Skeletal muscle tissue (tissue), 4 donors: ENCODE data around the gene IL1RAP. TPM values are rescaled to one million over a fixed set of nuclear protein-coding genes. Genes with fewer than 3 reads are reported as not detected.
"Not testable (repeated sequence)": the region's sequence is repeated elsewhere in the genome, so short reads cannot be mapped to it uniquely, and the experiment has no call there.

ENCODE experiments used
- H3K27ac ChIP-seq: one replicate; pipeline ENCODE4 v1.7.0; 2013; ENCODE audit warnings: mild to moderate bottlenecking, low read depth, low read length, inconsistent platforms
- H3K27me3 ChIP-seq, 3 donors: one replicate each; pipeline ENCODE4 v1.7.0; 2013; ENCODE audit warnings: low read length in 3 of 3; ENCODE audit not compliant: control insufficient read depth in 3 of 3, insufficient read depth in 3 of 3
- H3K36me3 ChIP-seq, 3 donors: one replicate each; pipeline ENCODE4 v1.7.0; 2013; ENCODE audit warnings: low read length in 3 of 3; ENCODE audit not compliant: control insufficient read depth in 3 of 3, insufficient read depth in 3 of 3
- H3K4me1 ChIP-seq, 3 donors: one replicate each; pipeline ENCODE4 v1.7.0; 2013; ENCODE audit warnings: low read length in 3 of 3, mild to moderate bottlenecking in 3 of 3; ENCODE audit not compliant: control insufficient read depth in 3 of 3, insufficient read depth in 3 of 3
- H3K4me3 ChIP-seq, 3 donors: one replicate each; pipeline ENCODE4 v1.7.0; 2013; ENCODE audit warnings: low read length in 3 of 3
- H3K9ac ChIP-seq, 3 donors: one replicate each; pipeline ENCODE4 v1.7.0; 2013; ENCODE audit warnings: low read length in 3 of 3, mild to moderate bottlenecking in 3 of 3, moderate library complexity in 2 of 3, low read depth in 1 of 3
- H3K9me3 ChIP-seq, 3 donors: one replicate each; pipeline ENCODE4 v1.7.0; 2013; ENCODE audit warnings: low read length in 3 of 3; ENCODE audit not compliant: control insufficient read depth in 3 of 3
- total RNA-seq: library from RNA; depleted of rRNA; stranded (reverse); fragments of >200 nt; gene quantifications from one replicate; pipeline ENCODE4 v1.2.3, GENCODE V29; 2014
- donor health status: Osteomylitis.

The IL1RAP gene
- total RNA-seq, 1 donor from 2014 or later: 10.4 TPM

GRCh38 chr3:190671658-190672057, 157.8 kb downstream of the IL1RAP start:
- Histone ChIP-seq H3K27me3 (no peaks in the 10 kb centered on the region), H3K36me3 (no peaks in the 10 kb centered on the region), H3K9me3 (no peaks in the 10 kb centered on the region), H3K4me1 (no peaks in the 10 kb centered on the region), H3K9ac (no peak overlapping the region), H3K4me3 (no peak overlapping the region), H3K27ac (no peak overlapping the region)

GRCh38 chr3:190673148-190673547, 159.3 kb downstream of the IL1RAP start:
- Histone ChIP-seq H3K36me3 (no peaks in the 10 kb centered on the region), H3K9ac (no peak overlapping the region), H3K9me3 (no peaks in the 10 kb centered on the region), H3K4me3 (no peak overlapping the region), H3K27me3 (no peaks in the 10 kb centered on the region), H3K4me1 (no peaks in the 10 kb centered on the region), H3K27ac (no peak overlapping the region)

- no peaks in the 10 kb centered on the region for H3K9me3 ChIP-seq
- no peaks in the 10 kb centered on the region for H3K36me3 ChIP-seq
- H3K27me3 ChIP-seq: no peaks in the 10 kb centered on the region
- H3K27ac ChIP-seq: no peak overlapping the region
- no peak overlapping the region for H3K4me3 ChIP-seq
- H3K9ac ChIP-seq: no peak overlapping the region
- H3K4me1 ChIP-seq: no peaks in the 10 kb centered on the region
Measured at GRCh38 chr3:190676481-190676880, 162.6 kb downstream of the IL1RAP start.

- Histone ChIP-seq H3K36me3 (no peaks in the 10 kb centered on the region), H3K27me3 (no peaks in the 10 kb centered on the region), H3K9ac (no peak overlapping the region), H3K27ac (no peak overlapping the region), H3K4me3 (no peak overlapping the region), H3K4me1 (no peaks in the 10 kb centered on the region), H3K9me3 (no peaks in the 10 kb centered on the region)
Measured at GRCh38 chr3:190677001-190677400, 163.1 kb downstream of the IL1RAP start.

GRCh38 chr3:190677868-190678267, 164.0 kb downstream of the IL1RAP start:
- H3K4me1 ChIP-seq, H3K9me3 ChIP-seq, H3K9ac ChIP-seq, H3K36me3 ChIP-seq, H3K4me3 ChIP-seq, H3K27ac ChIP-seq, H3K27me3 ChIP-seq: not testable (repeated sequence)

GRCh38 chr3:190680691-190681090, 166.8 kb downstream of the IL1RAP start:
- no peaks in the 10 kb centered on the region for H3K4me1 ChIP-seq
- no peak overlapping the region for H3K4me3 ChIP-seq
- no peaks in the 10 kb centered on the region for H3K9me3 ChIP-seq
- no peak overlapping the region for H3K9ac ChIP-seq
- H3K27me3 ChIP-seq: no peaks in the 10 kb centered on the region
- H3K36me3 ChIP-seq: no peaks in the 10 kb centered on the region
- H3K27ac ChIP-seq: no peak overlapping the region

- H3K4me1 ChIP-seq: no peaks in the 10 kb centered on the region
- no peaks in the 10 kb centered on the region for H3K9me3 ChIP-seq
- H3K9ac ChIP-seq: no peak overlapping the region
- no peak overlapping the region for H3K4me3 ChIP-seq
- H3K36me3 ChIP-seq: no peaks in the 10 kb centered on the region
- no peaks in the 10 kb centered on the region for H3K27me3 ChIP-seq
- H3K27ac ChIP-seq: no peak overlapping the region
Measured at GRCh38 chr3:190684776-190685175, 170.9 kb downstream of the IL1RAP start.

- no peak overlapping the region for H3K27ac ChIP-seq
- H3K9me3 ChIP-seq: no peaks in the 10 kb centered on the region
- no peaks in the 10 kb centered on the region for H3K36me3 ChIP-seq
- H3K9ac ChIP-seq: no peak overlapping the region
- no peaks in the 10 kb centered on the region for H3K4me1 ChIP-seq
- no peaks in the 10 kb centered on the region for H3K27me3 ChIP-seq
- no peak overlapping the region for H3K4me3 ChIP-seq
Measured at GRCh38 chr3:190686011-190686410, 172.1 kb downstream of the IL1RAP start.

GRCh38 chr3:190690246-190690645, 176.4 kb downstream of the IL1RAP start:
- Histone ChIP-seq H3K36me3 (no peaks in the 10 kb centered on the region), H3K9ac (no peak overlapping the region), H3K4me1 (no peaks in the 10 kb centered on the region), H3K4me3 (no peak overlapping the region), H3K27me3 (no peaks in the 10 kb centered on the region), H3K9me3 (no peaks in the 10 kb centered on the region), H3K27ac (no peak overlapping the region)

GRCh38 chr3:190692256-190692655, 178.4 kb downstream of the IL1RAP start:
- H3K4me1 ChIP-seq: no peaks in the 10 kb centered on the region
- no peak overlapping the region for H3K9ac ChIP-seq
- H3K4me3 ChIP-seq: no peak overlapping the region
- no peak overlapping the region for H3K27ac ChIP-seq
- H3K27me3 ChIP-seq: no peaks in the 10 kb centered on the region
- no peaks in the 10 kb centered on the region for H3K9me3 ChIP-seq
- no peaks in the 10 kb centered on the region for H3K36me3 ChIP-seq
